Common myeloid progenitor, CD34-positive (primary cell): ENCODE results near the gene SEC14L1.

Source experiments
- CTCF ChIA-PET: fragments of 350-600 bp; sonication (Branson Sonifier 250); formaldehyde crosslinking; loops from one replicate; lab custom pipeline; 2021; ENCODE audit warnings: antibody characterized with exemption; lab: Charles Lee
- POLR2A ChIA-PET: fragments of 350-600 bp; sonication (Branson Sonifier 250); formaldehyde crosslinking; loops from one replicate; lab custom pipeline; 2021; ENCODE audit warnings: antibody characterized with exemption; lab: Charles Lee
- DNase-seq, 3 donors: peaks; one replicate each; pipeline versions ENCODE4 v3.0.0 to v3.0.0-alpha.2; 2013
- H3K27ac ChIP-seq, 2 experiments: 1 replicate in 1 of 2; 2 replicates in 1 of 2; pipeline ENCODE4 v1.7.0; 2013; ENCODE audit warnings: inconsistent platforms in 2 of 2, low read length in 2 of 2, mild to moderate bottlenecking in 2 of 2, low read depth in 1 of 2, moderate library complexity in 1 of 2; ENCODE audit not compliant: severe bottlenecking in 2 of 2, insufficient read depth in 1 of 2, poor library complexity in 1 of 2
- H3K27me3 ChIP-seq, 5 experiments: replicated peaks in 2 of 5; 1 replicate in 3 of 5; 2 replicates in 2 of 5; pipeline versions ENCODE4 v1.6.1 to v1.7.0; 2013; ENCODE audit warnings: low read length in 4 of 5, mild to moderate bottlenecking in 2 of 5, moderate library complexity in 2 of 5, inconsistent platforms in 1 of 5; ENCODE audit not compliant: insufficient read depth in 5 of 5, control insufficient read depth in 4 of 5
- H3K36me3 ChIP-seq, 4 experiments: 1 replicate in 2 of 4; 2 replicates in 2 of 4; pipeline versions ENCODE4 v1.6.1 to v1.7.0; 2013; ENCODE audit warnings: low read length in 3 of 4, control low read depth in 1 of 4, mild to moderate bottlenecking in 1 of 4; ENCODE audit not compliant: control insufficient read depth in 4 of 4, insufficient read depth in 4 of 4
- H3K4me1 ChIP-seq, 4 experiments: 1 replicate in 3 of 4; 2 replicates in 1 of 4; pipeline versions ENCODE4 v1.6.1 to v1.7.1; 2013; ENCODE audit warnings: low read length in 3 of 4, mild to moderate bottlenecking in 3 of 4, control low read depth in 1 of 4, inconsistent platforms in 1 of 4, moderate library complexity in 1 of 4; ENCODE audit not compliant: control insufficient read depth in 4 of 4, insufficient read depth in 4 of 4; ENCODE audit errors: control extremely low read depth in 1 of 4
- H3K4me3 ChIP-seq, 7 experiments: 1 replicate in 4 of 7; 2 replicates in 3 of 7; pipeline versions ENCODE4 v1.5.1 to v1.7.0; 2013; ENCODE audit warnings: mild to moderate bottlenecking in 7 of 7, low read length in 6 of 7, moderate library complexity in 6 of 7, inconsistent platforms in 2 of 7, low read depth in 2 of 7, control low read depth in 1 of 7; ENCODE audit not compliant: insufficient read depth in 4 of 7, control insufficient read depth in 1 of 7; ENCODE audit errors: extremely low read depth in 1 of 7
- H3K9me3 ChIP-seq, 5 experiments: 1 replicate in 4 of 5; 2 replicates in 1 of 5; pipeline versions ENCODE4 v1.6.1 to v1.7.1; 2013; ENCODE audit warnings: low read length in 4 of 5, mild to moderate bottlenecking in 2 of 5, inconsistent platforms in 1 of 5, low read depth in 1 of 5, moderate library complexity in 1 of 5; ENCODE audit not compliant: control insufficient read depth in 4 of 5, insufficient read depth in 2 of 5; ENCODE audit errors: control extremely low read depth in 1 of 5
- WGBS: methylation state at CpG from one replicate; pipeline ENCODE4 v1.1.5; 2013; ENCODE audit not compliant: insufficient coverage; 5-methylcytosine and 5-hydroxymethylcytosine counted together

SEC14L1 gene

GRCh38 chr17:77229786-77230435 is 89.1 kb downstream of the SEC14L1 start:
- Histone ChIP-seq H3K9me3 (peaks cover 0 to 9% (median 5%) of the 10 kb centered on the region in 5 experiments), H3K27me3 (no peaks in the 10 kb centered on the region), H3K4me3 (no peak overlapping the region), H3K4me1 (peaks cover 5 to 15% (median 12%) of the 10 kb centered on the region in 4 experiments), H3K27ac (no peak overlapping the region), H3K36me3 (peaks cover 0 to 1% (median 0%) of the 10 kb centered on the region in 4 experiments)
- DNase-seq = no peak
- 97% methylated on average over 19 of the region's 25 CpGs for WGBS
- POLR2A ChIA-PET = no interaction called here
- CTCF ChIA-PET = interaction anchor here (0.6 kb wide), 1 partner anchor 42 kb away, joined by 3 read pairs; no protein-coding TSS in a partner anchor

- Histone ChIP-seq H3K4me1 (peaks cover 9 to 20% (median 17%) of the 10 kb centered on the region in 4 experiments), H3K27ac (no peak overlapping the region), H3K27me3 (no peaks in the 10 kb centered on the region), H3K4me3 (no peak overlapping the region), H3K36me3 (no peaks in the 10 kb centered on the region), H3K9me3 (peaks cover 0 to 4% (median 3%) of the 10 kb centered on the region in 5 experiments)
- no peak for DNase-seq
- POLR2A ChIA-PET = no interaction called here
- CTCF ChIA-PET = no interaction called here
- 96% methylated on average over 4 of the region's 6 CpGs for WGBS
These were observed 89.7 kb downstream of the SEC14L1 start for GRCh38 chr17:77230436-77230830.

- no peak overlapping the region for H3K4me3 ChIP-seq
- H3K27ac ChIP-seq = no peak overlapping the region
- CTCF ChIA-PET = interaction anchor here (1.7 kb wide), 1 partner anchor 16 kb away, joined by 4 read pairs; no protein-coding TSS in a partner anchor
- DNase-seq = no peak
- H3K36me3 ChIP-seq = no peaks in the 10 kb centered on the region
- no peaks in the 10 kb centered on the region for H3K9me3 ChIP-seq
- no peaks in the 10 kb centered on the region for H3K27me3 ChIP-seq
- 100% methylated on average over 9 of the region's 11 CpGs for WGBS
- peaks cover 9 to 25% (median 25%) of the 10 kb centered on the region in 4 experiments for H3K4me1 ChIP-seq
- POLR2A ChIA-PET = no interaction called here
These were observed 90.5 kb downstream of the SEC14L1 start for GRCh38 chr17:77231076-77231871.

- ChIA-PET POLR2A (interaction anchor here (0.5 kb wide), 1 partner anchor 168 kb away, joined by 4 read pairs; no protein-coding TSS in a partner anchor), CTCF (interaction anchor here (4.5 kb wide), 1 partner anchor 19 kb away, joined by 38 read pairs; no protein-coding TSS in a partner anchor)
- 97% methylated on average over 10 of the region's 10 CpGs for WGBS
- Histone ChIP-seq H3K4me1 (peaks cover 9 to 28% (median 27%) of the 10 kb centered on the region in 4 experiments), H3K27me3 (no peaks in the 10 kb centered on the region), H3K36me3 (no peaks in the 10 kb centered on the region), H3K9me3 (peaks cover 0 to 4% (median 0%) of the 10 kb centered on the region in 5 experiments), H3K4me3 (no peak overlapping the region), H3K27ac (no peak overlapping the region)
- DNase-seq = no peak
These were observed 92.4 kb downstream of the SEC14L1 start for GRCh38 chr17:77233127-77233526.

- peak; percentile 82 to 96 (median 92) for DNase-seq
- Histone ChIP-seq H3K9me3 (peaks cover 0 to 4% (median 0%) of the 10 kb centered on the region in 5 experiments), H3K4me3 (no peak overlapping the region), H3K4me1 (peaks cover 9 to 28% (median 27%) of the 10 kb centered on the region in 4 experiments), H3K27me3 (no peaks in the 10 kb centered on the region), H3K27ac (no peak overlapping the region), H3K36me3 (no peaks in the 10 kb centered on the region)
- CTCF ChIA-PET = interaction anchor here (0.8 to 4.5 kb wide), 4 partner anchors 20 to 225 kb away, joined by 3 to 38 read pairs (median 3); no protein-coding TSS in a partner anchor
- POLR2A ChIA-PET = no interaction called here
- WGBS = 80% methylated on average over 15 of the region's 21 CpGs
These were observed 93.0 kb downstream of the SEC14L1 start for GRCh38 chr17:77233635-77234334.

GRCh38 chr17:77234695-77235094 is 93.9 kb downstream of the SEC14L1 start:
- POLR2A ChIA-PET = no interaction called here
- H3K27ac ChIP-seq = no peak overlapping the region
- H3K27me3 ChIP-seq = no peaks in the 10 kb centered on the region
- CTCF ChIA-PET = interaction anchor here (0.6 to 4.5 kb wide), 6 partner anchors 21 to 226 kb away, joined by 3 to 38 read pairs (median 3); no protein-coding TSS in a partner anchor
- no peaks in the 10 kb centered on the region for H3K36me3 ChIP-seq
- peak overlapping the region in 1 of 7 experiments; percentile 60 for H3K4me3 ChIP-seq
- peaks cover 0 to 4% (median 0%) of the 10 kb centered on the region in 5 experiments for H3K9me3 ChIP-seq
- peak in 1 of 3 donors; percentile 22 for DNase-seq
- peaks cover 9 to 28% (median 27%) of the 10 kb centered on the region in 4 experiments for H3K4me1 ChIP-seq
- 91% methylated on average over 7 of the region's 9 CpGs for WGBS
